ENCODE results near the gene PRRG2. TPM values are rescaled to one million over a fixed set of nuclear protein-coding genes. Genes with fewer than 3 reads are reported as not detected.

Gene PRRG2
- total and polyA plus RNA-seq, 2 of the 13 experiments (the other 11 are each of a cell fraction or from before 2014, with no cell fraction given), result 0.66 to 0.82 TPM

DNA sequence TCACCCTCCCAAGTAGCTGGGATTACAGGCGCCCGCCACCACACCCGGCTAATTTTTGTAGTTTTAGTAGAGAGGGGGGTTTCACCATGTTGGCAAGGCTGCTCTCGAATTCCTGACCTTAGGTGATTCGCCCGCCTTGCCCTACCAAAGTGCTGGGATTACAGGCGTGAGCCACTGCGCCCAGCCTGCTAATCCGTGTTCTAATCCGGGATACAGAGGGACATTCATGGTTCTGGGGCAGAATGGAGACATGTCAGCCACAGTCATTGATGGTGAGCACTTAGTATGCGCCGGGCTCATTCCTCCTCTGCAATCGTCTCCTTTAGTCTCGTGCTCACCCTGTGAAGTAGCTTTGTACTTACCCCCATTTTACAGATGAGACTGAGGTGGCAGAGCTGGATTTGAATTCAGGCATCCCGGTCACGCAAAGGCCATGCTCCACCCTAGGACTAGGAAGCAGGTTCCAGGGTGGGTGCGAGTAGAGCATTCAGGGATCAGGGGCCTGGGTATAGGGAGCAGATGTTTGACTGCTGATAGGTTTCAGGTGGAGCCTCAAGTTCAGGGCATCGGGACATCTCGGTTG is 50.6 kb downstream of the PRRG2 start:
- Histone ChIP-seq H3K36me3 (replicated peaks in 1 of 2; ENCODE audit: control insufficient read depth in 1 of 2, insufficient read depth in 2 of 2, low read length in 2 of 2) (peaks cover under 1 to 2% of the 10 kb centered on the region in 2 experiments; a peak in 1 of 5 replicates), H3K27me3 (ENCODE audit: control insufficient read depth in 1 of 2, insufficient read depth in 2 of 2, low read length in 2 of 2) (no peaks in the 10 kb centered on the region), H3K27ac (ENCODE audit: extremely low read length, insufficient read depth, low read length) (no peak overlapping the region), H3K4me2 (ENCODE audit: low read depth, low read length) (no peak overlapping the region), H4K20me1 (ENCODE audit: insufficient read depth, low read length) (no peaks in the 10 kb centered on the region), H3K79me2 (ENCODE audit: insufficient read depth, low read length) (no peaks in the 10 kb centered on the region), H3K9ac (ENCODE audit: insufficient read depth, low read depth, low read length) (no peak overlapping the region), H3K9me3 (ENCODE audit: low read length) (no peaks in the 10 kb centered on the region), H3K4me1 (ENCODE audit: insufficient read depth, low read length) (peaks cover 10% of the 10 kb centered on the region; the same call in 1 of the 2 replicates), H2AFZ (ENCODE audit: low read length) (no peak overlapping the region), H3K4me3 (replicated peaks in 1 of 3; ENCODE audit: insufficient read depth in 1 of 3, low read depth in 2 of 3, low read length in 3 of 3) (no peak overlapping the region)
- BruUV-seq (replicated peaks), result no TSS peak
- DNase-seq (ENCODE audit: low spot score) (no peak), ATAC-seq (0 out of 3 replicates have a peak, but pooled peaks have one; percentile 9), FAIRE-seq (no peak)
- in situ Hi-C loops (cut with HindIII; ENCODE audit: extremely low pct_ligation_motif_present, low pct_unique_long_range_greater_than_20kb), result no loop called here
- ChIA-PET CTCF (ENCODE audit: low intra/inter-chr PET ratio, low total read pairs) (no interaction called here), POLR2A (interaction anchor here (1.0 kb wide), 1 partner anchor 9 kb away, joined by 5 read pairs; no protein-coding TSS in a partner anchor)
- WGBS (ENCODE audit: low lambda C conversion rate), result 83% methylated on average over 19 of the region's 19 CpGs
- TF ChIP-seq, protein P1, sequence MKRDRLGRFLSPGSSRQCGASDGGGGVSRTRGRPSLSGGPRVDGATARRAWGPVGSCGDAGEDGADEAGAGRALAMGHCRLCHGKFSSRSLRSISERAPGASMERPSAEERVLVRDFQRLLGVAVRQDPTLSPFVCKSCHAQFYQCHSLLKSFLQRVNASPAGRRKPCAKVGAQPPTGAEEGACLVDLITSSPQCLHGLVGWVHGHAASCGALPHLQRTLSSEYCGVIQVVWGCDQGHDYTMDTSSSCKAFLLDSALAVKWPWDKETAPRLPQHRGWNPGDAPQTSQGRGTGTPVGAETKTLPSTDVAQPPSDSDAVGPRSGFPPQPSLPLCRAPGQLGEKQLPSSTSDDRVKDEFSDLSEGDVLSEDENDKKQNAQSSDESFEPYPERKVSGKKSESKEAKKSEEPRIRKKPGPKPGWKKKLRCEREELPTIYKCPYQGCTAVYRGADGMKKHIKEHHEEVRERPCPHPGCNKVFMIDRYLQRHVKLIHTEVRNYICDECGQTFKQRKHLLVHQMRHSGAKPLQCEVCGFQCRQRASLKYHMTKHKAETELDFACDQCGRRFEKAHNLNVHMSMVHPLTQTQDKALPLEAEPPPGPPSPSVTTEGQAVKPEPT (CRISPR knock-in tag; IDR thresholded peaks at IDR 0.05; ENCODE audit: low read depth), result no peak
- TF ChIP-seq, protein P2, sequence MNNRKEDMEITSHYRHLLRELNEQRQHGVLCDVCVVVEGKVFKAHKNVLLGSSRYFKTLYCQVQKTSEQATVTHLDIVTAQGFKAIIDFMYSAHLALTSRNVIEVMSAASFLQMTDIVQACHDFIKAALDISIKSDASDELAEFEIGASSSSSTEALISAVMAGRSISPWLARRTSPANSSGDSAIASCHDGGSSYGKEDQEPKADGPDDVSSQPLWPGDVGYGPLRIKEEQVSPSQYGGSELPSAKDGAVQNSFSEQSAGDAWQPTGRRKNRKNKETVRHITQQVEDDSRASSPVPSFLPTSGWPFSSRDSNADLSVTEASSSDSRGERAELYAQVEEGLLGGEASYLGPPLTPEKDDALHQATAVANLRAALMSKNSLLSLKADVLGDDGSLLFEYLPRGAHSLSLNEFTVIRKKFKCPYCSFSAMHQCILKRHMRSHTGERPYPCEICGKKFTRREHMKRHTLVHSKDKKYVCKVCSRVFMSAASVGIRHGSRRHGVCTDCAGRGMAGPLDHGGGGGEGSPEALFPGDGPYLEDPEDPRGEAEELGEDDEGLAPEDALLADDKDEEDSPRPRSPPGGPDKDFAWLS (CRISPR knock-in tag; IDR thresholded peaks at IDR 0.05; ENCODE audit: borderline replicate concordance), result no peak
- TF ChIP-seq ZNF12 (CRISPR knock-in tag; IDR thresholded peaks at IDR 0.05) (no peak), ZNF331 (CRISPR knock-in tag; IDR thresholded peaks at IDR 0.05) (no peak), ZNF629 (CRISPR knock-in tag; conservative IDR thresholded peaks at IDR 0.05) (peak; percentile 73)
- intact Hi-C loops (cut with micrococcal nuclease; ENCODE audit: unreplicated experiment), result loop anchor here (1.0 kb wide), 1 partner anchor 15 kb away; no protein-coding TSS in a partner anchor

Measured in HepG2 (cell line).